ENCODE data around the gene TNFRSF21. TPM values are rescaled to one million over a fixed set of nuclear protein-coding genes. Genes with fewer than 3 reads are reported as not detected.
A peak's percentile ranks its signal among the peaks of the same experiment; 100 is the strongest.

TNFRSF21 gene
- total RNA-seq, 2 experiments from 2014 or later = 28.1 to 36.5 TPM

GRCh38 chr6:47202644-47203205 lies 107.0 kb downstream of the TNFRSF21 start:
- H3K79me2 ChIP-seq (ENCODE audit: insufficient read depth, low read depth, low read length) = no peaks in the 10 kb centered on the region
- H3K4me1 ChIP-seq (ENCODE audit: insufficient read depth, low read length, poor library complexity, severe bottlenecking) = peaks cover 25% of the 10 kb centered on the region
- BruUV-seq (replicated peaks) = no TSS peak
- intact Hi-C loops (cut with micrococcal nuclease; ENCODE audit: unreplicated experiment) = no loop called here
- no peak for DNase-seq (ENCODE audit: low spot score)
- H3K36me3 ChIP-seq (ENCODE audit: insufficient read depth, low read length) = no peaks in the 10 kb centered on the region
- H3K4me2 ChIP-seq (ENCODE audit: low read length) = no peak overlapping the region
- no peak for TF ChIP-seq EZH2phosphoT487 (IDR thresholded peaks at IDR 0.05; ENCODE audit: borderline replicate concordance, low read depth, low read length)
- TF ChIP-seq, protein P1, sequence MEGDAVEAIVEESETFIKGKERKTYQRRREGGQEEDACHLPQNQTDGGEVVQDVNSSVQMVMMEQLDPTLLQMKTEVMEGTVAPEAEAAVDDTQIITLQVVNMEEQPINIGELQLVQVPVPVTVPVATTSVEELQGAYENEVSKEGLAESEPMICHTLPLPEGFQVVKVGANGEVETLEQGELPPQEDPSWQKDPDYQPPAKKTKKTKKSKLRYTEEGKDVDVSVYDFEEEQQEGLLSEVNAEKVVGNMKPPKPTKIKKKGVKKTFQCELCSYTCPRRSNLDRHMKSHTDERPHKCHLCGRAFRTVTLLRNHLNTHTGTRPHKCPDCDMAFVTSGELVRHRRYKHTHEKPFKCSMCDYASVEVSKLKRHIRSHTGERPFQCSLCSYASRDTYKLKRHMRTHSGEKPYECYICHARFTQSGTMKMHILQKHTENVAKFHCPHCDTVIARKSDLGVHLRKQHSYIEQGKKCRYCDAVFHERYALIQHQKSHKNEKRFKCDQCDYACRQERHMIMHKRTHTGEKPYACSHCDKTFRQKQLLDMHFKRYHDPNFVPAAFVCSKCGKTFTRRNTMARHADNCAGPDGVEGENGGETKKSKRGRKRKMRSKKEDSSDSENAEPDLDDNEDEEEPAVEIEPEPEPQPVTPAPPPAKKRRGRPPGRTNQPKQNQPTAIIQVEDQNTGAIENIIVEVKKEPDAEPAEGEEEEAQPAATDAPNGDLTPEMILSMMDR (conservative IDR thresholded peaks at IDR 0.05; ENCODE audit: low read length) = no peak
- CTCF ChIA-PET (ENCODE audit: unreplicated experiment) = no interaction called here
- H3K9me3 ChIP-seq (ENCODE audit: low read length) = no peaks in the 10 kb centered on the region
- no peaks in the 10 kb centered on the region for H3K9me2 ChIP-seq (ENCODE audit: insufficient read depth, low read length)
- H3K4me3 ChIP-seq (ENCODE audit: low read depth, low read length, poor library complexity, severe bottlenecking) = no peak overlapping the region
- peak overlapping the region; percentile 89; the same call in 1 of the 2 replicates for H2AFZ ChIP-seq (ENCODE audit: low read length)
- H4K20me1 ChIP-seq (ENCODE audit: insufficient read depth, low read length) = no peaks in the 10 kb centered on the region
- POLR2A ChIA-PET = interaction anchor here (0.5 to 1.3 kb wide), 5 partner anchors 8 to 102 kb away, joined by 3 to 4 read pairs (median 3); no protein-coding TSS in a partner anchor
- no peak overlapping the region for H3K27ac ChIP-seq (ENCODE audit: low read depth, low read length, poor library complexity, severe bottlenecking)

DNA sequence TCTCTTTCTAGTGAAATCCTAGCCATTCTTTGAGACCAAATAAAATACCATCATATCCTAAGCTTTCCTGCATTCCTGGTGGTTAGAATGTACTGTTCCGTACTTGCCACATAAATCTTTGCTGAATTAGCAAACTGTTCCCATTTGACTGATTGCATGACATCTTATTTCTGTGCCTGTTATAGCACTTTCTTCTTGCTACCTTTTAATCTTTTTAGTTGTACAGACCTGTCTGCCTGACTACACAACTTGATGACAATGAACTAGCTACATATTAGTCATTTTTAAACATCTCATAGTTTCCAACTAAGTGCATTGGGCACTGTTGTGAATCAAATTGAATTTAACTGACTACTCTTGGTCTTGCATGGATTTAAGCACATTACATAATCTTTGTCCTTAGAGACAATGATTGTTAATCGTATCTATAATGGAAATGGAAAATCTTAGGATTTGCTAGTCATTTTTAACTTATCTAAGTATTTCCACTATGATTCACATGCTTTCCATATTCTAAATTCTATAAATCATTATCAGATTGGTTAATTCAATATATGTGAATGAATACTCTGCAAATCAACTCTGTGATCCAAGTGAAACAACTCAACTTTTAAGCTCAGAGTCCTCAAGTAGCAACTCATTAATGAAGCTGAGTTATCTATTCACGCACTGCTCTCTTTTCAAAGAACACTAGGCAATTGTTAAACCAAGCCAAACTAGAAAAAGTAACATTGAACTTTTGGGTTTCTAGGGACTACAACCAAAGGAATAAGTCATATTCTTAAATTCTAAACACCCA lies 109.0 kb downstream of the TNFRSF21 start:
- Histone ChIP-seq H2AFZ (ENCODE audit: low read length) (no peak overlapping the region), H3K36me3 (ENCODE audit: insufficient read depth, low read length) (no peaks in the 10 kb centered on the region), H3K4me1 (ENCODE audit: insufficient read depth, low read length, poor library complexity, severe bottlenecking) (peaks cover 34% of the 10 kb centered on the region), H3K79me2 (ENCODE audit: insufficient read depth, low read depth, low read length) (no peaks in the 10 kb centered on the region), H3K9me3 (ENCODE audit: low read length) (no peaks in the 10 kb centered on the region), H4K20me1 (ENCODE audit: insufficient read depth, low read length) (no peaks in the 10 kb centered on the region), H3K9me2 (ENCODE audit: insufficient read depth, low read length) (no peaks in the 10 kb centered on the region), H3K27ac (ENCODE audit: low read depth, low read length, poor library complexity, severe bottlenecking) (no peak overlapping the region), H3K4me2 (ENCODE audit: low read length) (no peak overlapping the region), H3K4me3 (ENCODE audit: low read depth, low read length, poor library complexity, severe bottlenecking) (no peak overlapping the region)
- TF ChIP-seq EZH2phosphoT487 (IDR thresholded peaks at IDR 0.05; ENCODE audit: borderline replicate concordance, low read depth, low read length) = no peak
- TF ChIP-seq, protein P1 (conservative IDR thresholded peaks at IDR 0.05; ENCODE audit: low read length) = no peak
- no peak for DNase-seq (ENCODE audit: low spot score)
- BruUV-seq (replicated peaks) = no TSS peak
- intact Hi-C loops (cut with micrococcal nuclease; ENCODE audit: unreplicated experiment) = no loop called here
- ChIA-PET CTCF (ENCODE audit: unreplicated experiment) (no interaction called here), POLR2A (interaction anchor here (0.6 to 1.6 kb wide), 6 partner anchors 11 to 96 kb away, joined by 3 to 4 read pairs (median 3); no protein-coding TSS in a partner anchor)
